Endothelial cell of umbilical vein (primary cell): Measurements from ENCODE around the gene CDH23. TPM values are rescaled to one million over a fixed set of nuclear protein-coding genes. Genes with fewer than 3 reads are reported as not detected.

Experiments used
- BruUV-seq: library from RNA; stranded (reverse); fragments of 400-500 nt; replicated peaks from 2 replicates; lab custom pipeline; 2021; lab: Mats Ljungman, UMichigan
- CTCF ChIA-PET: fragments of 300-600, 350-600 bp; sonication (Branson Sonifier 250); formaldehyde crosslinking; loops from one replicate; lab custom pipeline; 2021; ENCODE audit warnings: antibody characterized with exemption, inconsistent platforms; lab: Charles Lee
- POLR2A ChIA-PET: fragments of 300-600, 350-600 bp; sonication (Branson Sonifier 250); formaldehyde crosslinking; loops from one replicate; lab custom pipeline; 2021; ENCODE audit warnings: antibody characterized with exemption, inconsistent platforms; lab: Charles Lee
- DNase-seq: peaks from one replicate; pipeline ENCODE4 v3.0.0-alpha.2; 2011; ENCODE audit warnings: low read depth, low spot score
- FAIRE-seq: peaks from 2 replicates; lab custom pipeline; 2011; peaks lifted over from hg19 to GRCh38; lab: Jason Lieb, UNC
- H2AFZ ChIP-seq: 2 replicates; pipeline ENCODE4 v1.6.0; 2012; ENCODE audit warnings: low read depth, low read length, control low read depth, inconsistent platforms
- H3K27ac ChIP-seq: 2 replicates; pipeline ENCODE4 v1.5.1; 2011; ENCODE audit warnings: low read depth, mild to moderate bottlenecking, control low read depth, low read length, moderate library complexity; ENCODE audit not compliant: insufficient read depth
- H3K27me3 ChIP-seq, 2 experiments: 2 replicates each; pipeline versions ENCODE4 v1.6.0 to v1.6.1; 2011; ENCODE audit warnings: low read length in 2 of 2, mixed read lengths in 1 of 2; ENCODE audit not compliant: control insufficient read depth in 2 of 2, insufficient read depth in 2 of 2
- H3K36me3 ChIP-seq, 2 experiments: 2 replicates in 1 of 2; 3 replicates in 1 of 2; pipeline ENCODE4 v1.5.1; 2011; ENCODE audit warnings: low read length in 2 of 2, mild to moderate bottlenecking in 1 of 2, moderate library complexity in 1 of 2; ENCODE audit not compliant: control insufficient read depth in 2 of 2, insufficient read depth in 2 of 2; ENCODE audit errors: extremely low read depth in 1 of 2
- H3K4me1 ChIP-seq: 3 replicates; pipeline ENCODE4 v1.5.1; 2011; ENCODE audit warnings: mild to moderate bottlenecking, low read length; ENCODE audit not compliant: control insufficient read depth, insufficient read depth; ENCODE audit errors: extremely low read depth
- H3K4me2 ChIP-seq: 2 replicates; pipeline ENCODE4 v1.6.1; 2011; ENCODE audit warnings: low read length, control low read depth, mixed read lengths; ENCODE audit not compliant: insufficient read depth
- H3K4me3 ChIP-seq, 3 experiments: fragments of 200-600 bp in 1 of 3; sonication (generic), shearing (Covaris generic) in 1 of 3; replicated peaks in 1 of 3; 2 replicates each; pipeline ENCODE4 v1.5.1; 2011 to 2016; ENCODE audit warnings: control low read depth in 3 of 3, low read length in 3 of 3, mild to moderate bottlenecking in 2 of 3, inconsistent platforms in 1 of 3, low read depth in 1 of 3, moderate library complexity in 1 of 3; ENCODE audit not compliant: insufficient read depth in 1 of 3
- H3K79me2 ChIP-seq: 2 replicates; pipeline ENCODE4 v1.6.0; 2012; ENCODE audit warnings: low read length, inconsistent platforms; ENCODE audit not compliant: control insufficient read depth, insufficient read depth
- H3K9ac ChIP-seq: replicated peaks from 2 replicates; pipeline ENCODE3; 2011; ENCODE audit warnings: low read length, control low read depth; ENCODE audit not compliant: insufficient read depth; ENCODE audit errors: extremely low read depth
- H3K9me1 ChIP-seq: replicated peaks from 3 replicates; pipeline ENCODE4 v1.6.0; 2011; ENCODE audit warnings: mild to moderate bottlenecking, low read length; ENCODE audit not compliant: control insufficient read depth, insufficient read depth; ENCODE audit errors: extremely low read depth
- H3K9me3 ChIP-seq: replicated peaks from 2 replicates; pipeline ENCODE4 v1.5.1; 2012; ENCODE audit warnings: low read length, inconsistent platforms; ENCODE audit not compliant: control insufficient read depth, insufficient read depth
- H4K20me1 ChIP-seq: replicated peaks from 2 replicates; pipeline ENCODE3; 2011; ENCODE audit warnings: mild to moderate bottlenecking, low read length; ENCODE audit not compliant: control insufficient read depth, insufficient read depth; ENCODE audit errors: extremely low read depth
- EZH2 ChIP-seq: IDR thresholded peaks from 2 replicates; pipeline ENCODE4 v1.6.1; 2012; ENCODE audit warnings: borderline replicate concordance, low read depth, mild to moderate bottlenecking, moderate library complexity, low read length, inconsistent platforms; ENCODE audit not compliant: severe bottlenecking
- FOS ChIP-seq: IDR thresholded peaks from 2 replicates; pipeline ENCODE4 v1.6.1; 2011; ENCODE audit warnings: mild to moderate bottlenecking, low read length, moderate library complexity, borderline replicate concordance; ENCODE audit not compliant: insufficient read depth
- GATA2 ChIP-seq: IDR thresholded peaks from 2 replicates; pipeline ENCODE4 v1.7.0; 2011; ENCODE audit warnings: low read depth, mild to moderate bottlenecking, moderate library complexity, mixed read lengths, low read length; ENCODE audit not compliant: insufficient read length, insufficient read depth
- JUN ChIP-seq: IDR thresholded peaks from 2 replicates; pipeline ENCODE4 v1.6.1; 2011; ENCODE audit warnings: borderline replicate concordance, low read depth; ENCODE audit not compliant: insufficient read length, insufficient read depth
- MYC ChIP-seq: IDR thresholded peaks from one replicate; pipeline ENCODE4 v1.6.1; 2011; ENCODE audit warnings: mild to moderate bottlenecking, low read depth, low read length
- POLR2A ChIP-seq: IDR thresholded peaks from 2 replicates; pipeline ENCODE4 v1.6.1; 2012; ENCODE audit warnings: low read depth, mild to moderate bottlenecking, control low read depth, low read length
- POLR2AphosphoS5 ChIP-seq: IDR thresholded peaks from 2 replicates; pipeline ENCODE4 v1.6.1; 2012; ENCODE audit warnings: low read depth, mild to moderate bottlenecking, control low read depth, low read length, moderate library complexity; ENCODE audit not compliant: insufficient read depth
- dilution Hi-C: fragments of 300-500 bp; cut with MboI; formaldehyde crosslinking; loops from one replicate; pipeline ENCODE4 v1.15.0; 2019; ENCODE audit warnings: low sequenced_read_pairs; ENCODE audit not compliant: extremely low pct_ligation_motif_present
- intact Hi-C: fragments of 100-400 bp; cut with micrococcal nuclease; formaldehyde crosslinking; loops from one replicate; pipeline ENCODE4 v1.10.0; 2022
- polyA plus RNA-seq, 4 experiments: library from polyadenylated mRNA; depleted of rRNA in 3 of 4; stranded (reverse) in 3 of 4; unstranded in 1 of 4; fragments of >200 nt; gene quantifications; 2 replicates each; pipeline versions ENCODE4 v1.2.1 to v1.2.3, GENCODE V29; 2011 to 2012; ENCODE audit warnings: missing spikeins in 1 of 4
- total RNA-seq: library from RNA; stranded (reverse); gene quantifications from 2 replicates; pipeline ENCODE4 v1.2.3, GENCODE V29; 2021
- TF ChIP-seq, protein P1 (sequence below), 2 donors: IDR thresholded peaks; 1 replicate in 1 of 2; 2 replicates in 1 of 2; pipeline ENCODE4 v1.5.1; 2011; ENCODE audit warnings: low read length in 2 of 2, mild to moderate bottlenecking in 2 of 2, moderate library complexity in 2 of 2, control low read depth in 1 of 2, inconsistent platforms in 1 of 2, low read depth in 1 of 2; ENCODE audit not compliant: insufficient read depth in 1 of 2; ENCODE audit errors: extremely low read depth in 1 of 2
- TF ChIP-seq, protein P2 (sequence below): IDR thresholded peaks from 2 replicates; pipeline ENCODE4 v1.6.1; 2011; ENCODE audit not compliant: insufficient read depth, insufficient read length

CDH23 gene
- total and polyA plus RNA-seq, 2 donors (not counting 3 experiments of a cell fraction or from before 2014, with no cell fraction given), result not detected

DNA sequence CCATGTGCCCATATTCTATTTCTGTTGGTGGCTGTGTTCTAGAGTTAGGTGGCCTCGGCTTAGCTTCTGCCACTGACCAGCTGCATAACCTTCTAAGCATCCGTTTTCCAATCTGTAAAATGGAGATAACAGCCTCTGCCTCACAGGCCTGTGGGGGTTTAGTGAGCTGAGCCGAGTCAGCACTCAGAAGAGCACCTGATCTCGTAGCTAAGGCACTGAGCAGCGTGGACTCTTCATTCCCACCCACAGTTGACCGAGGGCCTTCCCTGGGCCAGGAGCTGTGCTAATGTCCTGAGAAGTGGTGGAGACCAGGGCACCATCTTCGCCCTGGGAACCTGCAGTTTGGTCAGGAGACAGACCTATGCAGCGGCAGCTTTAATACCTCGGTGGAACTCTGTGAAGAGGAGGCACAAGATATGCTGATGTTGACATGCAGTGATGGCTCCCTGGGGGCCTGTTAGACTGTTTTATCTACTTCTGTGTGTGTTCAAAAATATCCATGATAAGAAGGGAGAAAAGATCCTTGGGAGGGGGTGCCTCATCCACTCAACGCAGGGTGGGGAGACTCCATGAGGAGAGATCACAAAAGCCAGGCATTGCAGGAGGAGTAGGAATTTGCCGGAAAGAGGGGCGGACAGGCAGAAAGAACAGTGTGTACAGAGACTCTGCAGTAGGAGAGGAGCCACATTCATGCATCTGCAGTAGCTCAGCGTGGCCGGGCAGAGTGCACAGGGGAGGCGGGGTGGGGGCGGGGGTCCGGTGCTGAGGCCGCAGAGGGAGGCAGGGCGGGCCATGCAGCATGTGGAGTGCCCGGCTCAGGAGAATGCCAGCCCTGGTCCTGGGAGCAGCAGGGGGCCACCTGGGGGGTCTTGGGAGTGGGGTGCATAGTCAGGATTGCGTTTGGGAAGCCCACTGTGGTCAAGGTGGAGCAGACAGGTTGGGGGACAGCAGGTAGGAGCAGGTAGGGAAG is 186.1 kb downstream of the CDH23 start:
- ChIA-PET POLR2A (no interaction called here), CTCF (interaction anchor here (0.6 to 2.6 kb wide), 4 partner anchors 13 to 264 kb away, joined by 3 to 11 read pairs (median 4); partner anchors contain the start of gene SLC29A3)
- DNase-seq (no peak), FAIRE-seq (no peak)
- H2AFZ ChIP-seq, result no peak overlapping the region
- peaks cover 0 to 3% of the 10 kb centered on the region in 2 experiments for H3K27me3 ChIP-seq
- no peaks in the 10 kb centered on the region for H3K4me1 ChIP-seq
- no TSS peak for BruUV-seq
- H3K9me1 ChIP-seq, result no peaks in the 10 kb centered on the region
- H3K9ac ChIP-seq, result no peak overlapping the region
- H3K36me3 ChIP-seq, result no peaks in the 10 kb centered on the region
- TF ChIP-seq POLR2A (no peak), POLR2AphosphoS5 (no peak), FOS (no peak), EZH2 (no peak), MYC (no peak), GATA2 (no peak), JUN (no peak)
- TF ChIP-seq, protein P1, sequence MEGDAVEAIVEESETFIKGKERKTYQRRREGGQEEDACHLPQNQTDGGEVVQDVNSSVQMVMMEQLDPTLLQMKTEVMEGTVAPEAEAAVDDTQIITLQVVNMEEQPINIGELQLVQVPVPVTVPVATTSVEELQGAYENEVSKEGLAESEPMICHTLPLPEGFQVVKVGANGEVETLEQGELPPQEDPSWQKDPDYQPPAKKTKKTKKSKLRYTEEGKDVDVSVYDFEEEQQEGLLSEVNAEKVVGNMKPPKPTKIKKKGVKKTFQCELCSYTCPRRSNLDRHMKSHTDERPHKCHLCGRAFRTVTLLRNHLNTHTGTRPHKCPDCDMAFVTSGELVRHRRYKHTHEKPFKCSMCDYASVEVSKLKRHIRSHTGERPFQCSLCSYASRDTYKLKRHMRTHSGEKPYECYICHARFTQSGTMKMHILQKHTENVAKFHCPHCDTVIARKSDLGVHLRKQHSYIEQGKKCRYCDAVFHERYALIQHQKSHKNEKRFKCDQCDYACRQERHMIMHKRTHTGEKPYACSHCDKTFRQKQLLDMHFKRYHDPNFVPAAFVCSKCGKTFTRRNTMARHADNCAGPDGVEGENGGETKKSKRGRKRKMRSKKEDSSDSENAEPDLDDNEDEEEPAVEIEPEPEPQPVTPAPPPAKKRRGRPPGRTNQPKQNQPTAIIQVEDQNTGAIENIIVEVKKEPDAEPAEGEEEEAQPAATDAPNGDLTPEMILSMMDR (IDR thresholded peaks at IDR 0.05; ENCODE audit: extremely low read depth in 1 of 2, insufficient read depth in 1 of 2, low read depth in 1 of 2, low read length in 2 of 2), result no peak
- TF ChIP-seq, protein P2, sequence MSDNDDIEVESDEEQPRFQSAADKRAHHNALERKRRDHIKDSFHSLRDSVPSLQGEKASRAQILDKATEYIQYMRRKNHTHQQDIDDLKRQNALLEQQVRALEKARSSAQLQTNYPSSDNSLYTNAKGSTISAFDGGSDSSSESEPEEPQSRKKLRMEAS, result no peak
- H3K4me3 ChIP-seq, result no peak overlapping the region
- no peaks in the 10 kb centered on the region for H3K9me3 ChIP-seq
- intact Hi-C loops, result no loop called here
- no peaks in the 10 kb centered on the region for H4K20me1 ChIP-seq
- H3K27ac ChIP-seq, result no peak overlapping the region
- no peak overlapping the region for H3K4me2 ChIP-seq
- H3K79me2 ChIP-seq, result no peaks in the 10 kb centered on the region
- dilution Hi-C loops, result no loop called here
